ENCODE results near the gene DAW1. TPM values are rescaled to one million over a fixed set of nuclear protein-coding genes. Genes with fewer than 3 reads are reported as not detected.

Gene DAW1
- total and polyA plus RNA-seq, 4 donors: not detected

- 92% methylated on average over 7 of the region's 7 CpGs for WGBS
- DNase-seq (ENCODE audit: low spot score): no peak
- no peak for TF ChIP-seq NR2F2 (IDR thresholded peaks at IDR 0.05)
- no peak for TF ChIP-seq FOXA2 (IDR thresholded peaks at IDR 0.05)
- TF ChIP-seq, protein P1, sequence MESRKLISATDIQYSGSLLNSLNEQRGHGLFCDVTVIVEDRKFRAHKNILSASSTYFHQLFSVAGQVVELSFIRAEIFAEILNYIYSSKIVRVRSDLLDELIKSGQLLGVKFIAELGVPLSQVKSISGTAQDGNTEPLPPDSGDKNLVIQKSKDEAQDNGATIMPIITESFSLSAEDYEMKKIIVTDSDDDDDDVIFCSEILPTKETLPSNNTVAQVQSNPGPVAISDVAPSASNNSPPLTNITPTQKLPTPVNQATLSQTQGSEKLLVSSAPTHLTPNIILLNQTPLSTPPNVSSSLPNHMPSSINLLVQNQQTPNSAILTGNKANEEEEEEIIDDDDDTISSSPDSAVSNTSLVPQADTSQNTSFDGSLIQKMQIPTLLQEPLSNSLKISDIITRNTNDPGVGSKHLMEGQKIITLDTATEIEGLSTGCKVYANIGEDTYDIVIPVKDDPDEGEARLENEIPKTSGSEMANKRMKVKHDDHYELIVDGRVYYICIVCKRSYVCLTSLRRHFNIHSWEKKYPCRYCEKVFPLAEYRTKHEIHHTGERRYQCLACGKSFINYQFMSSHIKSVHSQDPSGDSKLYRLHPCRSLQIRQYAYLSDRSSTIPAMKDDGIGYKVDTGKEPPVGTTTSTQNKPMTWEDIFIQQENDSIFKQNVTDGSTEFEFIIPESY (IDR thresholded peaks at IDR 0.05): no peak
- no peak for TF ChIP-seq JUND (IDR thresholded peaks at IDR 0.05)
- no peak for TF ChIP-seq HNF4G (IDR thresholded peaks at IDR 0.05)
- TF ChIP-seq, protein P2, sequence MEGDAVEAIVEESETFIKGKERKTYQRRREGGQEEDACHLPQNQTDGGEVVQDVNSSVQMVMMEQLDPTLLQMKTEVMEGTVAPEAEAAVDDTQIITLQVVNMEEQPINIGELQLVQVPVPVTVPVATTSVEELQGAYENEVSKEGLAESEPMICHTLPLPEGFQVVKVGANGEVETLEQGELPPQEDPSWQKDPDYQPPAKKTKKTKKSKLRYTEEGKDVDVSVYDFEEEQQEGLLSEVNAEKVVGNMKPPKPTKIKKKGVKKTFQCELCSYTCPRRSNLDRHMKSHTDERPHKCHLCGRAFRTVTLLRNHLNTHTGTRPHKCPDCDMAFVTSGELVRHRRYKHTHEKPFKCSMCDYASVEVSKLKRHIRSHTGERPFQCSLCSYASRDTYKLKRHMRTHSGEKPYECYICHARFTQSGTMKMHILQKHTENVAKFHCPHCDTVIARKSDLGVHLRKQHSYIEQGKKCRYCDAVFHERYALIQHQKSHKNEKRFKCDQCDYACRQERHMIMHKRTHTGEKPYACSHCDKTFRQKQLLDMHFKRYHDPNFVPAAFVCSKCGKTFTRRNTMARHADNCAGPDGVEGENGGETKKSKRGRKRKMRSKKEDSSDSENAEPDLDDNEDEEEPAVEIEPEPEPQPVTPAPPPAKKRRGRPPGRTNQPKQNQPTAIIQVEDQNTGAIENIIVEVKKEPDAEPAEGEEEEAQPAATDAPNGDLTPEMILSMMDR (IDR thresholded peaks at IDR 0.05; ENCODE audit: low read depth, low read length, missing input control): no peak
- TF ChIP-seq TAF1 (conservative IDR thresholded peaks at IDR 0.05): no peak
- no peak for TF ChIP-seq HNF4A (conservative IDR thresholded peaks at IDR 0.05)
- no peak for TF ChIP-seq ATF3 (IDR thresholded peaks at IDR 0.05)
- TF ChIP-seq RAD21 (IDR thresholded peaks at IDR 0.05): no peak
- no peak for TF ChIP-seq SP1 (IDR thresholded peaks at IDR 0.05)
- TF ChIP-seq, protein P3, sequence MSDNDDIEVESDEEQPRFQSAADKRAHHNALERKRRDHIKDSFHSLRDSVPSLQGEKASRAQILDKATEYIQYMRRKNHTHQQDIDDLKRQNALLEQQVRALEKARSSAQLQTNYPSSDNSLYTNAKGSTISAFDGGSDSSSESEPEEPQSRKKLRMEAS (IDR thresholded peaks at IDR 0.05): no peak
- TF ChIP-seq YY1 (IDR thresholded peaks at IDR 0.05): no peak
- TF ChIP-seq RXRA (IDR thresholded peaks at IDR 0.05): no peak
- no peak for TF ChIP-seq FOXA1 (IDR thresholded peaks at IDR 0.05)
- TF ChIP-seq EGR1 (IDR thresholded peaks at IDR 0.05; ENCODE audit: low read depth in 2 of 2): no peak
- TF ChIP-seq, protein P4, sequence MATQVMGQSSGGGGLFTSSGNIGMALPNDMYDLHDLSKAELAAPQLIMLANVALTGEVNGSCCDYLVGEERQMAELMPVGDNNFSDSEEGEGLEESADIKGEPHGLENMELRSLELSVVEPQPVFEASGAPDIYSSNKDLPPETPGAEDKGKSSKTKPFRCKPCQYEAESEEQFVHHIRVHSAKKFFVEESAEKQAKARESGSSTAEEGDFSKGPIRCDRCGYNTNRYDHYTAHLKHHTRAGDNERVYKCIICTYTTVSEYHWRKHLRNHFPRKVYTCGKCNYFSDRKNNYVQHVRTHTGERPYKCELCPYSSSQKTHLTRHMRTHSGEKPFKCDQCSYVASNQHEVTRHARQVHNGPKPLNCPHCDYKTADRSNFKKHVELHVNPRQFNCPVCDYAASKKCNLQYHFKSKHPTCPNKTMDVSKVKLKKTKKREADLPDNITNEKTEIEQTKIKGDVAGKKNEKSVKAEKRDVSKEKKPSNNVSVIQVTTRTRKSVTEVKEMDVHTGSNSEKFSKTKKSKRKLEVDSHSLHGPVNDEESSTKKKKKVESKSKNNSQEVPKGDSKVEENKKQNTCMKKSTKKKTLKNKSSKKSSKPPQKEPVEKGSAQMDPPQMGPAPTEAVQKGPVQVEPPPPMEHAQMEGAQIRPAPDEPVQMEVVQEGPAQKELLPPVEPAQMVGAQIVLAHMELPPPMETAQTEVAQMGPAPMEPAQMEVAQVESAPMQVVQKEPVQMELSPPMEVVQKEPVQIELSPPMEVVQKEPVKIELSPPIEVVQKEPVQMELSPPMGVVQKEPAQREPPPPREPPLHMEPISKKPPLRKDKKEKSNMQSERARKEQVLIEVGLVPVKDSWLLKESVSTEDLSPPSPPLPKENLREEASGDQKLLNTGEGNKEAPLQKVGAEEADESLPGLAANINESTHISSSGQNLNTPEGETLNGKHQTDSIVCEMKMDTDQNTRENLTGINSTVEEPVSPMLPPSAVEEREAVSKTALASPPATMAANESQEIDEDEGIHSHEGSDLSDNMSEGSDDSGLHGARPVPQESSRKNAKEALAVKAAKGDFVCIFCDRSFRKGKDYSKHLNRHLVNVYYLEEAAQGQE (IDR thresholded peaks at IDR 0.05): no peak
- H3K9ac ChIP-seq (ENCODE audit: low read depth in 1 of 2, low read length in 2 of 2): no peak overlapping the region
- H3K4me1 ChIP-seq (ENCODE audit: control insufficient read depth in 4 of 4, insufficient read depth in 4 of 4, low read length in 3 of 4): no peaks in the 10 kb centered on the region
- H3K4me3 ChIP-seq (ENCODE audit: low read depth in 1 of 3, low read length in 3 of 3): no peak overlapping the region
- H3K27me3 ChIP-seq (ENCODE audit: control insufficient read depth in 4 of 4, insufficient read depth in 4 of 4, low read length in 3 of 4): no peaks in the 10 kb centered on the region
- H3K27ac ChIP-seq (ENCODE audit: low read depth in 1 of 2, low read length in 2 of 2): no peak overlapping the region
- no peaks in the 10 kb centered on the region for H3K9me3 ChIP-seq (ENCODE audit: control insufficient read depth in 4 of 4, low read length in 3 of 4)
- H3K36me3 ChIP-seq (ENCODE audit: control insufficient read depth in 4 of 4, insufficient read depth in 3 of 4, low read depth in 1 of 4, low read length in 3 of 4): no peaks in the 10 kb centered on the region
Observed at GRCh38 chr2:227827143-227827542, 44.3 kb upstream of the DAW1 start.

DNA sequence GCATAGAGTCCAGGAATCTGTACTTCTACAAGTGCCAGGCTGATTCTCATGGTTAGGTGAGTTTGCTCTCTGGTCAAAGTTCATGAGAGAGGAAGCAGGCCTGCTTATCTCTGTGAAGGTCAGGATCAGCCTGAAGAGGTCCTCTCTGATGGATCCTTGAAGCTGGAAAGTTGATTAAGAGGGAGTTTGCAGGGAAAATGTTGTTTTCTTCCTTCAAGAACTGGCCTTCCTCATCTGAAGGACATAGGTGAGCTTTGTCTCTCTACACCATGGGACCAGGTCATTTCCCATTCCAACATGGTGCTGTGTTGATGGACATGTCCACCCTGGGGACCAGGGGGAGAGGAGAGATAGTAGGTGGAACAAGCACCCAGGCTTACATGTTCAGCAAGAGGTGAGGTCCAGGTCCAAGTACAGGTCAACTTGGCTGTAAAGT is 42.9 kb upstream of the DAW1 start:
- no peak for DNase-seq (ENCODE audit: low spot score)
- Histone ChIP-seq H3K9me3 (ENCODE audit: control insufficient read depth in 4 of 4, low read length in 3 of 4) (no peaks in the 10 kb centered on the region), H3K27ac (ENCODE audit: low read depth in 1 of 2, low read length in 2 of 2) (no peak overlapping the region), H3K9ac (ENCODE audit: low read depth in 1 of 2, low read length in 2 of 2) (no peak overlapping the region), H3K4me3 (ENCODE audit: low read depth in 1 of 3, low read length in 3 of 3) (no peak overlapping the region), H3K36me3 (ENCODE audit: control insufficient read depth in 4 of 4, insufficient read depth in 3 of 4, low read depth in 1 of 4, low read length in 3 of 4) (no peaks in the 10 kb centered on the region), H3K4me1 (ENCODE audit: control insufficient read depth in 4 of 4, insufficient read depth in 4 of 4, low read length in 3 of 4) (no peaks in the 10 kb centered on the region), H3K27me3 (ENCODE audit: control insufficient read depth in 4 of 4, insufficient read depth in 4 of 4, low read length in 3 of 4) (no peaks in the 10 kb centered on the region)
- peak in 1 of 2 donors; percentile 8 for TF ChIP-seq HNF4A (conservative IDR thresholded peaks at IDR 0.05)
- TF ChIP-seq, protein P4 (IDR thresholded peaks at IDR 0.05): no peak
- TF ChIP-seq NR2F2 (IDR thresholded peaks at IDR 0.05): no peak
- TF ChIP-seq TAF1 (conservative IDR thresholded peaks at IDR 0.05): no peak
